HG03064 (cell line): ENCODE measurements around the gene C3.
A peak's percentile ranks its signal among the peaks of the same experiment; 100 is the strongest.

Experiments used
- ATAC-seq: cut with Tn5 transposase; IDR thresholded peaks from one replicate; pipeline ENCODE4 v1.9.1; 2021; ENCODE audit warnings: low read depth; ENCODE audit not compliant: unreplicated experiment

C3 gene

DNA sequence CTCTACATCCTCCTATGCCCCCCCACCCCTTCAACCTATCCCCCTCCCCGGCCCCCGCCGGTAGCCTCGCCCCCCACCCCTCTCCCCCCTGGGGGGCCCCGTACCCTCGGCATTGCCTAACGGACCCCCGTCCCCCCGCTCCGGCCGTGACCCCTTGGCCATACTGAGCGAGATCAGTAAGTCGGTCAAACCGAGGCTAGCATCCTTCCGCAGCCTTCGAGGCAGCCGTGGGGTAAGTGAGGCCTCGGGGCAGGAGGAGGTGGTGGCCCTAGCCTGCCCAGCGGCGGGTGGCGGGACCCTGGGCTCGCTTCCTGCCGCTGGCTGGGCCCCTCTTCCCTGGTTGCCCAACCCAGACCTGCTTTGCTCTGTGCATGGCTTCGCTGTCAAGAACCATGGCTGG is 25.5 kb upstream of the C3 start:
- no peak for ATAC-seq

DNA sequence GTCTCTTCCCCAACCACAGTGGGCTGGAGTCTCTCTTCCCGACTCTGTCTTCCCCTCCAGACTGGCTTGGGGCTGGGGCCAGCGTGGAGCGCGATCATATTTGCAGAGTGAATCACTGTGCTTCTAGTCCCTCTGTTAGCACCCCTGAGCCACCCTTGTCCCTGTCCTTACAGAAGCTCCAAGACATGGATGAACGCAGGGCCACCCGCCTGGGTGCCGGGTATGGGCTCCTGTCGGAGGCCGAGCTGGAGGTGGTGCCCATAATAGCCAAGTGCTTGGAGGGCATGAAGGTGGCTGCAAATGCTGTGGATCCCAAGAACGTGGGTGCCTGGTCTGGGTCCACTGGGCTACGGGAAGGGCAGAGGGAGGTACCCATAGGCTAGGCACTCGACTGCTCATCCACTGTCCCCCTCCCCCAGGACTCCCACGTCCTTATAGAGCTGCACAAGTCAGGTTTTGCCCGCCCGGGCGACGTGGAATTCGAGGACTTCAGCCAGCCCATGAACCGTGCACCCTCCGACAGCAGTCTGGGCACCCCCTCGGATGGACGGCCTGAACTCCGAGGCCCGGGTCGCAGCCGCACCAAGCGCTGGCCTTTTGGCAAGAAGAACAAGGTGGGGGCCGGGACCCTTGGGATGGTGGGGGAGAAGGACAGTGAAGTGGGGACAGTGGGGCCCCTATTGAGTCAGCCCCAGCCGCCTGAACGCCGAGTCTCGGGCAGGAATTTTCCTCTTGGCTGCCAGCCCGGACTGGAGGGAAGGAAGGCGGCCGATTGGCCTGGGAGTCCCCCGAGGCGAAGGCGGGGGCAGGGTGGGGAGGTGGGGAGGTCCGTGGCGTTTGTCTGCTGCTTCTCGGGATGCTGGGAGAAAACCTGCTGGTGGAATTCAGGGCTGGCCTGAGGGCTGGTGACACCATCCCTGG is 24.2 kb upstream of the C3 start:
- ATAC-seq = no peak

DNA sequence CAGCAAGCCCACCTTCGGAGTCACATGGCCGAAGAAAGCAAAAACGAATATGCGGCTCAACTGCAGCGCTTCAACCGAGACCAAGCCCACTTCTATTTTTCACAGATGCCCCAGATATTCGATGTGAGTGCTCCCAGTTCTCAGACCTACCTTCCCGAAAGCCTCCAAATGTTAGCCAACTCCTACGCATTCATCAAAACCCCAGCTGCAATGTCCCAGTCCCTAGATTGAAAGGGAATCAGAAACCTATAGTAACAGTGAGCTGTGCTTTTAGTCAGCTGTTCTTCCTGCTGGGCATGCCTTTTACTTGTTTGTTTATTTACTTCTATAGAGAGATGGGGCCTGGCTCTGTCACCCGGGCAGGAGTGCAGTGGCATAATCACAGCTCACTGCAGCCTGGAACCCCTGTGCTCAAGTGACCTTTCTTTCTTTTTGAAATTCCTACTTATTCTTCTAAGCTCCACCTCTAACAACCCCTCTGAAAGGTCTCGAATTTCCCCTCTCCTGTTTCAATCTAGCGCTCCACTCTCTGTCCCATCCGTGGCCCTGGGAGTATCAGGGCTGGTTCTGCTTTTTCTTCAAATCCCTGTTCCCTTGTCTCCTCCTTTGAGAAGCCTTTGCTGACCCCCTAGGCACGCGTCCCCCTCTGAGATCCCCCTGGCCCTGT is 23.4 kb upstream of the C3 start:
- no peak for ATAC-seq

DNA sequence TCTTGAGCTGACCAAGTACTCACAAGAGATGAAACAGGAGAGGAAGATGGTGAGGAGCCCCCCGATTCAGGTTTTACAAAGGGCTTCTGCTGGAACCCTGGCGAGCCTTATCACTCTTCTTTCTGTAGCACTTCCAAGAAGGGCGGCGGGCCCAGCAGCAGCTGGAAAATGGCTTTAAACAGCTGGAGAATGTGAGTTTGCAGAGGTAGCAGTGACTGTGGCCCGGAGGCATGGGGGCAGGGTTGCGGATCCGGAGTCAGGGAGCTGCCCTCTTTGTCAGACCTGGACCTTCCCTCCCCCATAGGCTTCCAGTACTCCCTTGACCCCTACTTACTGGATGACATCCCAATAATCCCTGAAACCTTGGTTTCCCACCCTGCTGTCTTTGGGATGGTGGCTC is 22.6 kb upstream of the C3 start:
- ATAC-seq = no peak

DNA sequence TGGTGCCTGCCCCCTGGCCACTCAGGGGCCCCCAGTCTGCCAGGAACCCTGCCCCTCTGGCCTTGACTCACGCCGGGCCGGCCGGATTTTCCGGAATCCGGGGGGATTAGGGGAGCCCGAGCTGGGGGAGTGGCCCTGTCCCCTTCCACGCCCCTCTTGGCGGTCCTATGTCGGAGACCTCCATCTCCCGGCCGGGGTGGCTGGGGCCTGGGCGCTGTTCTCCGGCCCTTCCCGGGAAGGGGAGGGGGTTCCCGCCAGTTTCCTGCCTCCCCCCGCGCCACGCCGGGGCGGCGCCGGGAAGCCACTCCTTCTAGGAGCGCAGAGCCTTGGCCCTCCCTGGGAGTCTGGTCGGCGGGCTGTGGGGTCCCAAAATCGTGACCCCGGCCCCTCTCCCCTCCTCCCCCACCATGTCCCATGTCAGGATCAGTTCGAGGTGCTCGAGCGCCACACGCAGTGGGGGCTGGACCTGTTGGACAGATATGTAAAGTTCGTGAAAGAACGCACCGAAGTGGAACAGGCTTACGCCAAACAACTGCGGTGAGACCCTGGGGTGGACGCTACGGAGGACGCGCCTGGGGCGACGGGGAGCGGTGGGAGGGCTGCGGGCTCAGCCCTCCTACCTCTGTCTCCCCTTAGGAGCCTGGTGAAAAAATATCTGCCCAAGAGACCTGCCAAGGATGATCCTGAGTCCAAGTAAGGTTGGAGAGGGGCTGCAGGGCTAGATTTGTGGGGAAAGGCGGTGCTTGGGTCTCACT is 20.3 kb upstream of the C3 start:
- no peak for ATAC-seq

DNA sequence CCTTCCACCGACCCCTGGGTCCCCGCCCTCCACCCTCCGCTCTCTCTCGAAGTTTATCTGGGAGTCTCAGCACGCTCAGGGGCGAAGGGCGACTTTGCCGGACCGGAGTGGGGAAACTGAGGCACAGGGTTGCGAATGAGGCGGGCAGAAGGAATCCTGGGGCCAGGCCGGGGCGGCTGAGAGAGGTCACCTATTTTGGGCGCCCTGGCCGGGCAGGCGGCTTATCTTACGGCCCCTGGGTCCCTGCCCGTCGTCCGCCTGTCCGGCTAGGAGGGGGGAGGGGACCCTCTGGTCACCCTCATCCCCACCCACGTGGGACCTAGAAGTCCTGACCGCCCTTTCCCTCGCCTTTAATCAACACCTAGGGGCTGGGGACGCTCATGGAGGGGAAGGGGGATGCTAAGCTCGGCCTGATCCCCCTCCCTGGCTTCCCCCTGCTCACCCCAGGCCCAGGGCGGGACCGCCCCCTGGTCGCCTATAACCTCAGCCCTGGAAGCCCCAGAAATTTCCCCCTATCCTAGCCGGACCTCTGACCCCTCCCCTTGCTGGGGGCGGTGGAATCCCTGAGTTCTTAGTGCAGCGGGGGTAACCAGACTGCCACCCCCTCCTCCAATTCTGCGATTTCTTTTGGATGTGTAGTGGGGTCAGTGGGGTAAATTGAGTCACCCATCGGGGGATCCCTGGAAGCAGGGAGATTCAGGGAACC is 19.6 kb upstream of the C3 start:
- no peak for ATAC-seq

DNA sequence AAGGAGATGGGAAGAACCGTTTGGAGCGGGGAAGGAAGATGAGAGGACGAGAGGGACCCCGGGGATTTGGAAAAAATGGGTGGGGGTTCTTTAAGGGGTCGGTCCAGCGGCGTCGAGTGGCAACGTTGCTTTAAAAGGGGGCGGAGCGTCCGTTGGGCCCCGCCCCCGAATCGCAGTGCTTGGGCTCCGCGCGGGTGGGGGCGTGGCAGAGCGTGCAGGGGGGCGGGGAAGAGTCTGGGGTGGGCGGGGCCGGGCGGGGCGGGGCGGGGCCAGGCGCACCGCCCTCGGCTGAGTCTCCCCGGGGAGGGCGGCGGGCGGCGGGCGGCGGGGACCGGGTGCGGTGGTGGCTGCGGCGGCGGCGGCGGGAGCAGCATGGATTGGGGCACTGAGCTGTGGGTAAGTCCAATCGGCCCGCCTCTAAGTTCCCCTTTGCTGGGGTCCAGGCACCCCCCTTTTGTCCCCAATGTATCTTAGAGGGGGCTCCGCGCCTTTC is 19.0 kb upstream of the C3 start, which contains the start of gene TRIP10:
Gene TRIP10, plus strand, starts transcription at position 291 of the 493 bp plus-strand sequence. Its CDS starts 82 bp downstream, at position 373.
- no peak for ATAC-seq

DNA sequence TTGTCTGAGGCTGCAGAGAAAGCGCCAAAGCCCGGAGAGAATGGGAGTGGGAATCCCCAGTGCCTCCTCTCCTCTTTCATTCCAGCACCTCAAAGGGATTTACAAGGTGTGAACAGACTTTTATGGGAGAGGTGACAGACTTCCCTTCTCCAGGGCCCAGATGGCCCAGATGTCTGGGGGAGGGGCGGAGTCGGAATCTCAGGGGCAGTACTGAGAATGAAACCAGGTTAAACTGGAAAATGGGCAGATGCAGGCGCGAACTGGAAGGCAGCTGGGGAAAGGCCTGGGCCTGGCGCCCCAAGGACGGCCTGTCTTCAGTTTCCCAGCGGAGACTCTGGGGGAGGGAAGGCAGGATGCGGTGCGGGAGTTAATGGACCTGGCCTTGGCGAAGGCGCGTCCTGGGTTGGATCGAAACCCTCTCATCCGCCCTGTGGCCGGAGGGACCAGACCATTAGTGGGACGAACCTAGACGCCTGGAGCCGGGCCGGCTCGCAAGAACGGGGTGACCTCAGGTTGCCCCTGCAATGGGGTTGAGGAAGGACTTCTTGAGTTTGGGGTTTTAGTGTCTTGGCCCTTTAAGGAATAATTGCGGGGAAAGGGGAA is 18.4 kb upstream of the C3 start:
- ATAC-seq = no peak

DNA sequence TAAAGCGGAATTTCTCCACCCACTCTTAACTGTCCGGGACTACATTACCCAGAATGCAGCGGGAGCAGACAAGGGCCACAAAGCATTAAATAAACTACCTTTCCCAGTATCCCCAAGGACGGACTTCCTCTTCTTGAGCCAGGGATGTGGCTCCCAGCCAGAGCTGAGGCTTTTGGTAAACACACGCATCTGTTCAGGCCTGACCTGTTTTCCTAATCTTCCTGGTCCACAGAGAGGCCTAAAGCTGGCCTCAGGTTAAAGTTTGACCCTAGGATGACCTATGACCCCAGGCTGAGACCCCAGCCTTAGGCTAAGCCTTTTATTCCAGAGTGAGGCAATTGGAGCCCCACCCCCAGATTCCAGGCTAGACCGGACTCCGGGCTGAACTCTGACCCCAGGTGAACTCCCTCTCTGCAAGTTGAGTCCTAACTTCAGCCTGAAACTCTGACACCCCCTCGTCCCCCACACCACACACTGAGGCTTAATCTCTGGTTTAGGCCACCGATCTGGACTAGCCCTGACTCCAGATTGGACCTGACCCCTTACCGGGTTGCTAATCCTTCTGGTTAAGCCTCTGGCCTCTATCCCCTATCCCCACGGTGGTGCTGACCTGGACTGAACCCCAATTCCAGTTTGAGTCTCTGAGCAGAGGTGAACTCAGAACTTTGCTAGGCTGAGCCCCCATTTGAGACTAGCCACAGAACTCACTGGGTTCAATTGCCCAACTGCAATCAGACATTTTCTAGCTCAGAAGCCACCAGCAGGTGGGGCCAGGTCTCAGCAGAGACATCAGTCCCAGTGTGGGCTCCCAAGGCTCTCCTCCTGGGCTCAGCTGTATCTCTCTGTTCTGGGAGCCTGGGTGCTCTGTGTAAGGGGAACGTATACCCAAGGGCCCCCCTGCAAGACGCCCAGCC is 17.7 kb upstream of the C3 start:
- no peak for ATAC-seq

DNA sequence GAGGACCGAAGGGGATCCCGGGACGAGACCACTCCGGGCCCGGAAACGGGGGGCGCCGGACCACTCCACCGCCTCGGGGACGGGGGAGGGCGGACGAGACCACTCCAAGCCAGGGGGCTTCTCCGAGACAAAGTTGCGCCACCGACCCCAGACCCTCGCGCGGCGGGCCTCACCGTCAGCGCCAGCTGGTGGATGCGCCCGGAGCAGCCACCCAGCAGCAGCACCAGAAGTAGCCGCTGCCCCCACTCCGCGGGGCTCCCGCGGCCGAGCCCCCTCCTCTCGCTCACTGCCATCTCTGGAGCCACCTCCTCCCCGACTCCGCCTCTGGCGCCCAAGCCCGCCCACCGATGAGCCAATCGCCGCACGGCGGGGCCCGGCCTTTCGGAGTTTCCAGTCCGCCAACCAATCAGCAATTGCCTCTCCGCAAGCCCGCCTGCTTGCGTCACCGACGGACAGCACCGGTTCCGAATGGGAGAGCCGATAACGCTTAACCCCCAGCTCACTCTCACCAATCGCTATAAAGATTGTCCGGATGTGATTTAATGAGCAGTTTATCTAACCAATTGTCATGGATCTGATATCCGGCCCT is 16.9 kb upstream of the C3 start, which contains the start of gene GPR108:
Gene GPR108, minus strand, starts transcription at position 297 of the 589 bp plus-strand sequence. Its CDS starts 4 bp downstream, at position 293.
- peak; percentile 46 for ATAC-seq

DNA sequence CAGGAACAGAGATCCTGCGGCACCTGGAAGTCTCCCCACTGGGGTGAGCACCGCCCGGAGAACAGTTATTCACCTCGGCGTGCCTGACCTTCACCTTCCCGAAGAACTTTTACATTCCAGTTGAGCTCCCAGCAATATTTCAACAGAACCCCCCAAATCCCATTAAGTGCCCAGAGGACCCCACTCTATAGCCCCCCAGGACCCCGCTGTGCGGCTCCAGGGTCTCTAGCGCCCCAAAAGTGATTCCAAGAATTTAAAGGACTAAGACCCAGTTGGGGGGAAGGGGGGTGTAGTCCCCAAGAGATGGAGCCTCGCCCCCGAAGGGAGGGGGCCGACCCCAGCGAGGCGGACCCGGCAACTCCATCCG is 16.4 kb upstream of the C3 start:
- no peak for ATAC-seq

DNA sequence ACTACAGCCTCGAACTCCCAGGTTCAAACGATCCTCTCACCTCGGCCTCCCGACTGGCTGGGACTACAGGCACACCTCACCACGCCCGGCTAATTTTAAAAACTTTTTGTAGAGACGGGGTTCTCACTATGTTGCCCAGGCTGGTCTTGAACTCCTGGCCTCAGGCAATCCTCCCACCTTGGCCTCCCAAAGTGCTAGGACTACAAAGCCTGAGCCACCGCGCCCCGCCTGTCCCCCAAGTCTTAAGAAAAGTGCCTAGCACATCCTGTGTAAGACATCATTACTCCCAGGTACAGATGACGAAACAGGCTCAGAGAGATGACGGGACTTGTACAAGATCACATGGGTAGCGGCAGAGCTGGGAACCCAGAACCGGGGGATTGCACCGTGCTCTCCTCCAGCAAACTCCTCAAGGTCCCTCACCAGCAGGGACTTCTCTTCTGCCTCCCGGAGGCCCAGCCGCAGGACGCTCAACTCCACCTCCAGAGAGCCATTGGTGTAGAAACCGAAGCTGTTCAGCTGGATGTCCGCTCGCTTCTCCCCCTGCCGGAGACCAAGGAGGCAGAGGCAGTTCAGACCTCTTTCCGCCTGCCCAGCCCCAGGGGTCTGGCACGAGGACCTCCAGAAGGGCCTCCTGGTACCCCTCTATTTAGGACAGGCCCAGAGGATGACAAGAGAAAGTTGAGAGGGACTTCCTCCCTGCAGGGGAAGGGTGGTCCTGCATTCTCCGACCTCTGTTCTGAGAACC is 15.9 kb upstream of the C3 start:
- no peak for ATAC-seq

DNA sequence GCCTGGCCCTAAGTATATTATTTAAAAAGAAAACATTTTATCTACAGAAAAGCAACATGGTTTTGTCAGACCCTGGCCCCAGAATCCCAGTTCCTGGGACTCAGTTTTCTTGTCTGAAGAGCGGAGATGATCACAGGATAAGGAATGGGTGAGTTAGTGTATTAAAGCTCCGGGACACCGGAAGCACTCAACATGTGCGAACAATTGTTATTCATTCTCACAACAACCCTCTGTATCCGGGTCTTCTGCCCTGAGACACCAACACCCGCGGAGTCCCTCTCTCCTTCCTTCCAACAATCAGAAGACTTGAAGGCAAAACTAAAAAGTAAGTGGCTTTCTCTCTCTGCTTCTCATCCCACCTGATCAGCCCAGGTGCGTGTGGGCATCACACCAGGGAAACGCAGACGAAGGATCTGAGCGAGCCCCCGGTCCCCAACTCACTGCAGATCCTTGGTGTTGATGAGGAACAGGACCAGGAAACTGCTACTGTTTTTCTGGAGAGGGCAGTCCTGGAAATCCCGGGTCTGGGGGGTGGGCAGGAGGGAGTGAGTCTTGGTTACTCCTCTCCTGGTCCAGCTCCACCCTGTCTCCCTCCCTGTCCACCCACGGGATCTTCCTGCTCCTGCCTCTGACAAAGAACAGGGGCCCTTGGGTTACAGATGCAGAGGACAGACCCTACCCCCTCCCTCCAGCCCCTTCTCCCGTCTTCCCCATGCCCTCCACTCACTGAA is 14.9 kb upstream of the C3 start:
- ATAC-seq = no peak

DNA sequence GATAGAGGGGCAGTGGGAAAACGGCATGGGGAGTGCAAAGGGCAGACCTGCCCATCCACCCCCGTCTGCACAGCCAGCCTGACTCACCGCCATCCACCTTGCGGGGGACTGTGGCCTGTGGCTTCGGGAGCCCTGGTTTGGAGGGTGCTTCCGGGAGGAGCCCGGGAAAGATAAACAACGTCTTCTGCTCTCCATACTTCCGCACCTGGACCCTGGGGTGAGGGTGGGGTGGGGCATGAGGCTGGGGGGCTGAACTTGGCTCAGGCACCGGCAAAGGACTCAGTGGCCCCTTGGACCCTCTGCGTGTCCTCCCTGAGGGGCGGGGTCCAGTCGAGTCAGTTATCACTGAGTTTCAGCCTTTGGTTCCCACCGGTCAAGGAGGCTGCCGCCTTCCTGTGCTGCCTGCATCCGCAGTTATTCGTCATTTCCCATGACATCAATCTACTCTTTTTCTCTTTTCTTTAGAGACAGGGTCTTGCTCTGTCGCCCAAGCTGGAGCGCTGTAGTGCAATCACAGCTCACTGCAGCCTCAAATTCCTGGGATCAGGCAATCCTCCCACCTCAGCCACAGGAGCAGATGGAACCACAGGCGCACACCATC is 13.7 kb upstream of the C3 start:
- no peak for ATAC-seq

DNA sequence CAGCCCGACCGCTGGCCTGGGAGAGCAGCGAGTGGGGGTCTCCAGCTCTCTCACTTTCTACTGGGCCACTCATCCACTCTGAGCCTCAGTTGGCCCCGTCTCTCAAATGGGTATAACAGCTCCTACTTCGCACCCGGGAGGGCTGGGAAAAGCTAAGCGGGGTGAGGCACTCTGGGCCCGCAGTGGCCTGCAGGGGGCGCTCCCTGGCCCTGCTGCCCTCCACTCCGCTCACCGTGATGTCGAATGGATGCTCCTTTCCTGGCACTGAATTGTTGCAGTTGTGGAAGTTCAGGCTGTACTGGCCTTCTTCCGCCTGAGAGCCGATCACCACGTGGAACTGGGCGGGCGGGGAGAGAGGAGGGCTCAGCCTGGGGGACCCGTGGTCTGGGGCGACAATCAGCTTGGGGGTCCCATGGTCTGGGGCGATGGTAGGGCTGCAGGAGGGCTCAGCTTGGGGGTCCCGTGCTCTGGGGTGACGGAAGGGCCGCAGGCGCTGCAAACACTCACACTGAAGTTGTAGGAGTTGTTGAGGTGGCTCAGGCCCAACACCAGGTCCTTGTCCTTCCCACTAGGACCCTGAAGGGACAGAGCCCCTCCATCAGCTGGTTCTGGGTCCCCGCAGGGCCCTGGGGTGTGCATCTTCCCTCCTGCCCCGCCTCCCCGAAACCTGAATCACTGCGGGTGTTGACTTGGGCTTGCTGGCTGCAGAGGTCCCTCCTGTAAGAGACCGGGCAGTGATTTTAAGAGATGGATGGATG is 13.1 kb upstream of the C3 start:
- ATAC-seq = no peak

DNA sequence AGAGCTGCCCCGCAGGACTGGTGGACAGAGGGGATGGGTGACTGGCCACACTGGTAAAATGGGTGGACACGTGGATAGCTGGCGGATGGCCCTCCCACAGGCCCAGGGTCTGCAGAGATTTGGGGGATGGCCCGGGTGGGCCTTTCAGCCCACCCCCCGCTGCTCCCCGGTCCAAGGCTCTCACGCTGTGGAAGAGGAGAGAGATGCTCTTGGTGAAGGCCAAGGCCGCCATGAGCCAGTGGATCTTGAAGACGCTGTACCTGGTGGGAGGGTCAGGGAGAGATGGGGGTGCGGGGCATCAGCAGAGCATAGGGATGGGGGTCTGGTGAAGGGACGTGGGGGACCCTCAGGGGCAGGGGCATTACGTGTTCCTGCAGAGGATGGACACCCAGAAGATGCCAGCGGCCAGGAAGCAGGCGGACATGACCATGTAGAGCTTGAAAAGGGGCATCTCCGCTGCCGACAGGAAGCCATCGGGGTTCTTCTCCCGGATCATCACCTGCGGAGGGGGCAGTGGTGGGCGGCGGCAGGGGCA is 12.4 kb upstream of the C3 start:
- ATAC-seq = no peak
